SK-N-MC (cell line): ENCODE measurements around the gene SDC4.

Experiments used
- EZH2 ChIP-seq: fragments of 200-600 bp; sonication (generic); IDR thresholded peaks from one replicate; pipeline ENCODE4 v1.6.1; 2017; ENCODE audit warnings: antibody characterized with exemption
- FOXP2 ChIP-seq: optimal IDR thresholded peaks from 2 replicates; pipeline ENCODE3; 2011; ENCODE audit warnings: mild to moderate bottlenecking, moderate library complexity; ENCODE audit not compliant: insufficient read depth; ENCODE audit errors: extremely low read length, control extremely low read depth
- POLR2AphosphoS5 ChIP-seq: IDR thresholded peaks from 2 replicates; pipeline ENCODE4 v1.6.1; 2012; ENCODE audit warnings: mild to moderate bottlenecking, low read depth, low read length, borderline replicate concordance

DNA sequence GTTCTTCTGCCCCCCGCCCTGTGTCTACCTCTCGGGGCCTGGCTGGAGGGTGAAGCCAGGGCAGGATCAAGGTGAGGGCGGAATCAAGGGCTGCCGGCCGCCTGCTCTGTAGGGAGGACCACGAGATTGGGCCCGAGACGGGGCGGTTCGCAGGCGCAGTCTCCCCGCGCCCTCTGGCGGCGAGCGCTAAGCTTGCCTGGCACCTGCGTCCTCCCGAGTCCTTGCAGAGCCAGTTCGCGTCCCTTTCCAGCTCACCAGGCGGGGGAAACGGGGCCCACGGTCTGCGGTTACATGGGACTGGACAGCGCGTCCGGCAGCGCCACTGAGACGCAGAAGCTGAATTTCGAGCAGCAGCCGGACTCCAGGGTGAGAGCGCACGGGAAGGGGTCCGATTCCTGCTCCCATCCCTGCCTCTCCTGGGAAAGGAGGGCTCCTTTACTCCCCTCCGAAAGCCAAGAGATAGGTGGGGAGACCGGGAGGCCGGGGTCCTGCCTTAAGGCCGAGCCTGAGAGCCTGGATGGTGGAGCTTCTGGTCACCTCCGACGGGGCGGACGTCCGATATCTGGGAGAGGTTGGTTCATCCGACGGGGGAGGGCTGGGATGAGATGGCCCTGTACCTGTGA lies 36.5 kb downstream of the SDC4 start:
- TF ChIP-seq POLR2AphosphoS5 (no peak), EZH2 (no peak), FOXP2 (no peak)
